ENCODE data around the gene PRAMEF12.

- TF ChIP-seq POLR2A (IDR thresholded peaks at IDR 0.05): no peak
- TF ChIP-seq, protein P1, sequence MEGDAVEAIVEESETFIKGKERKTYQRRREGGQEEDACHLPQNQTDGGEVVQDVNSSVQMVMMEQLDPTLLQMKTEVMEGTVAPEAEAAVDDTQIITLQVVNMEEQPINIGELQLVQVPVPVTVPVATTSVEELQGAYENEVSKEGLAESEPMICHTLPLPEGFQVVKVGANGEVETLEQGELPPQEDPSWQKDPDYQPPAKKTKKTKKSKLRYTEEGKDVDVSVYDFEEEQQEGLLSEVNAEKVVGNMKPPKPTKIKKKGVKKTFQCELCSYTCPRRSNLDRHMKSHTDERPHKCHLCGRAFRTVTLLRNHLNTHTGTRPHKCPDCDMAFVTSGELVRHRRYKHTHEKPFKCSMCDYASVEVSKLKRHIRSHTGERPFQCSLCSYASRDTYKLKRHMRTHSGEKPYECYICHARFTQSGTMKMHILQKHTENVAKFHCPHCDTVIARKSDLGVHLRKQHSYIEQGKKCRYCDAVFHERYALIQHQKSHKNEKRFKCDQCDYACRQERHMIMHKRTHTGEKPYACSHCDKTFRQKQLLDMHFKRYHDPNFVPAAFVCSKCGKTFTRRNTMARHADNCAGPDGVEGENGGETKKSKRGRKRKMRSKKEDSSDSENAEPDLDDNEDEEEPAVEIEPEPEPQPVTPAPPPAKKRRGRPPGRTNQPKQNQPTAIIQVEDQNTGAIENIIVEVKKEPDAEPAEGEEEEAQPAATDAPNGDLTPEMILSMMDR (IDR thresholded peaks at IDR 0.05): no peak
Measured at GRCh38 chr1:12811409-12811784, 37.9 kb downstream of the PRAMEF12 start.
